HepG2 (cell line): ENCODE measurements around the gene SNX9. TPM values are rescaled to one million over a fixed set of nuclear protein-coding genes. Genes with fewer than 3 reads are reported as not detected.

ENCODE experiments used
- ATAC-seq: fragments of 200-7000 bp; cut with Tn5 transposase; 3 replicates; pipeline ENCODE4 v1.9.1; 2020; ENCODE audit warnings: mild to moderate bottlenecking, moderate library complexity
- BruUV-seq: library from RNA; stranded (reverse); fragments of 400-500 nt; replicated peaks from 2 replicates; lab custom pipeline; 2021; lab: Mats Ljungman, UMichigan
- CTCF ChIA-PET: fragments of 300-600 bp; formaldehyde crosslinking; extraction: SDS; loops from one replicate; lab custom pipeline; 2021; ENCODE audit warnings: low total read pairs, inconsistent platforms, low intra/inter-chr PET ratio; lab: Yijun Ruan, JAX
- POLR2A ChIA-PET: fragments of 350-600 bp; sonication (Branson Sonifier 250); formaldehyde crosslinking; loops from one replicate; lab custom pipeline; 2020; ENCODE audit warnings: antibody characterized with exemption, inconsistent platforms; lab: Yijun Ruan, JAX
- DNase-seq: peaks from one replicate; pipeline ENCODE4 v3.0.0-alpha.2; 2015; ENCODE audit warnings: low spot score
- FAIRE-seq: peaks from 3 replicates; lab custom pipeline; 2011; peaks lifted over from hg19 to GRCh38; lab: Jason Lieb, UNC
- H2AFZ ChIP-seq: one replicate; pipeline ENCODE4 v1.6.1; 2011; ENCODE audit warnings: low read length, inconsistent platforms
- H3K27ac ChIP-seq: fragments of 300-600 bp; 3 replicates; pipeline ENCODE4 v1.8.0; 2011; ENCODE audit warnings: mixed run types, mild to moderate bottlenecking, mixed read lengths, low read length, inconsistent platforms; ENCODE audit not compliant: insufficient read depth; ENCODE audit errors: extremely low read length
- H3K27me3 ChIP-seq, 2 experiments: fragments of 200-600 bp in 1 of 2; 2 replicates in 1 of 2; 3 replicates in 1 of 2; pipeline versions ENCODE4 v1.6.0 to v1.8.0; 2011; ENCODE audit warnings: low read length in 2 of 2, mild to moderate bottlenecking in 2 of 2, moderate library complexity in 2 of 2, inconsistent platforms in 1 of 2; ENCODE audit not compliant: insufficient read depth in 2 of 2, control insufficient read depth in 1 of 2
- H3K36me3 ChIP-seq, 2 experiments: fragments of 200-600 bp in 1 of 2; replicated peaks in 1 of 2; 2 replicates in 1 of 2; 3 replicates in 1 of 2; pipeline versions ENCODE4 v1.5.1 to v1.8.0; 2011; ENCODE audit warnings: low read length in 2 of 2, inconsistent platforms in 1 of 2; ENCODE audit not compliant: insufficient read depth in 2 of 2, control insufficient read depth in 1 of 2
- H3K4me1 ChIP-seq: 2 replicates; pipeline ENCODE4 v1.5.1; 2012; ENCODE audit warnings: low read length, inconsistent platforms; ENCODE audit not compliant: insufficient read depth
- H3K4me2 ChIP-seq: 2 replicates; pipeline ENCODE4 v1.6.0; 2011; ENCODE audit warnings: low read depth, low read length, inconsistent platforms
- H3K4me3 ChIP-seq, 3 experiments: fragments of 200-600 bp in 1 of 3; sonication (generic), shearing (Covaris generic) in 1 of 3; replicated peaks in 1 of 3; 2 replicates each; pipeline ENCODE4 v1.5.1; 2011 to 2016; ENCODE audit warnings: low read length in 3 of 3, inconsistent platforms in 2 of 3, low read depth in 2 of 3, mild to moderate bottlenecking in 2 of 3, control low read depth in 1 of 3, mixed read lengths in 1 of 3; ENCODE audit not compliant: insufficient read depth in 1 of 3
- H3K79me2 ChIP-seq: one replicate; pipeline ENCODE4 v1.6.1; 2011; ENCODE audit warnings: low read length, inconsistent platforms; ENCODE audit not compliant: insufficient read depth
- H3K9ac ChIP-seq: 2 replicates; pipeline ENCODE4 v1.6.0; 2011; ENCODE audit warnings: mild to moderate bottlenecking, low read depth, low read length, inconsistent platforms; ENCODE audit not compliant: insufficient read depth
- H3K9me3 ChIP-seq: 2 replicates; pipeline ENCODE4 v1.5.1; 2012; ENCODE audit warnings: mild to moderate bottlenecking, low read length
- H4K20me1 ChIP-seq: 2 replicates; pipeline ENCODE4 v1.6.0; 2011; ENCODE audit warnings: inconsistent platforms, mild to moderate bottlenecking, low read length, moderate library complexity; ENCODE audit not compliant: insufficient read depth
- CEBPB ChIP-seq: IDR thresholded peaks from 2 replicates; pipeline ENCODE4 v1.6.1; 2011; ENCODE audit warnings: low read depth, low read length, improper control_type of control experiment, borderline replicate concordance
- ZNF282 ChIP-seq: fragments of 450-650 bp; IDR thresholded peaks from 2 replicates; pipeline ENCODE4 v1.6.1; 2018; ENCODE audit not compliant: partially characterized antibody
- ZNF317 ChIP-seq: sonication (generic); formaldehyde crosslinking; IDR thresholded peaks from 2 replicates; pipeline ENCODE4 v1.5.0; 2020; ENCODE audit warnings: mild to moderate bottlenecking, missing genetic modification reagents
- ZNF564 ChIP-seq: sonication (generic); formaldehyde crosslinking; IDR thresholded peaks from 2 replicates; pipeline ENCODE4 v1.8.1; 2023; ENCODE audit warnings: mild to moderate bottlenecking, missing genetic modification reagents
- ZSCAN9 ChIP-seq: IDR thresholded peaks from 2 replicates; pipeline ENCODE4 v1.6.1; 2016; ENCODE audit warnings: borderline replicate concordance
- WGBS: methylation state at CpG from one replicate; pipeline ENCODE4 v1.1.6; 2017; ENCODE audit warnings: low lambda C conversion rate; 5-methylcytosine and 5-hydroxymethylcytosine counted together
- in situ Hi-C: cut with HindIII; loops from 2 replicates; pipeline ENCODE4 v1.10.0; 2017; ENCODE audit warnings: low pct_unique_long_range_greater_than_20kb; ENCODE audit not compliant: extremely low pct_ligation_motif_present
- intact Hi-C: fragments of 100-400 bp; cut with micrococcal nuclease; formaldehyde crosslinking; loops from one replicate; pipeline ENCODE4 v1.10.0; 2022; ENCODE audit not compliant: unreplicated experiment
- polyA plus RNA-seq, 8 experiments: library from polyadenylated mRNA; depleted of rRNA in 3 of 8; stranded (reverse) in 7 of 8; unstranded in 1 of 8; fragments of >200 nt; fragmentation: Illumina TruSeq in 4 of 8; extraction: Trizol in 4 of 8; gene quantifications; 2 replicates each; pipeline versions ENCODE4 v1.2.1 to v1.2.3, GENCODE V29; 2011 to 2016; ENCODE audit warnings: low read depth in 4 of 8, missing spikeins in 1 of 8, mixed read lengths in 1 of 8; ENCODE audit not compliant: insufficient read depth in 1 of 8
- total RNA-seq, 5 experiments: library from RNA; depleted of rRNA; stranded (reverse); fragments of >200 nt; fragmentation: Illumina TruSeq; extraction: Trizol; gene quantifications; 2 replicates each; pipeline ENCODE4 v1.2.3, GENCODE V29; 2016; ENCODE audit warnings: low read depth in 1 of 5
- TF ChIP-seq, protein P1 (sequence below): sonication (generic); formaldehyde crosslinking; IDR thresholded peaks from 2 replicates; pipeline ENCODE4 v1.4.0; 2020; ENCODE audit warnings: missing genetic modification reagents
- TF ChIP-seq, protein P2 (sequence below): sonication (generic); formaldehyde crosslinking; IDR thresholded peaks from 2 replicates; pipeline ENCODE4 v1.9.0; 2021; ENCODE audit warnings: missing genetic modification reagents, borderline replicate concordance

SNX9 gene
- total and polyA plus RNA-seq, 2 of the 13 experiments (the other 11 are each of a cell fraction or from before 2014, with no cell fraction given), result 21.9 to 36.0 TPM

DNA sequence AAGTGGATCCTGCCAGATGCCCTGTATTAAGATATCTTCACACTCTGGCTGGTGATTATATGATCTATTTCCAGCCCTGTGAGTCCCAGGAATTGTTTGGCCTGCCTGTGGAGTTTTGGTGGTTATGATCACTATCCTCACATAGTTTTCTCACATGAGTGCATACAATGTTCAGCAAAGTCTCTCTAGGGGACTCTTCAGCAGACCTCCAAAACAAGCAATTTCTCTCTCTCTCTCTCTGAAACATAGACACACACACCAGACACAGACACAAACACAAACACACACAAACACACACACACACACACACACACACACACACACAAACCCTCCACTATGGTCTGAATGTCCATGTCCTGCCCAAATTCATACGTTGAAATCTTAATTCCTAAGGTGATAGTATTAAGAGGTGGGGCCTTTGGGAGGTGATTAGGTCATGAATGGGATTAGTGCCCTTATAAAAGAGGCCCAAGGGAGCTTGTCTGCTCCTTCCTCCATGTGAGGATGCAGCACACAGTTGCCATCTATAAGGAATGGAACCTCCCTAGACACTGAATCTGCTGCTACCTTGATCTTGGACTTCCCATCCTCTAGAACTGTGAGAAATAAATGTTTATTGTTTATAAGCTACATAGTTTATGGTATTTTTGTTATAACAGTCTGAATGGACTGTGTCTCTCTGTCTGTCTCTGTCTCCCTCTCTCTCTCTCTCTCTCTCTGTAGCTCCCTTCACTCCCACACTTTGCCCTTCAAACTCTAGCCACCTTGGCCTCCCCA, 136.6 kb downstream of the SNX9 start:
- intact Hi-C loops (loop anchor here (10.0 kb wide), 1 partner anchor 115 kb away; no protein-coding TSS in a partner anchor), in situ Hi-C loops (no loop called here)
- BruUV-seq, result no TSS peak
- ChIA-PET POLR2A (no interaction called here), CTCF (no interaction called here)
- peaks cover 21% of the 10 kb centered on the region for H3K9me3 ChIP-seq
- H3K4me2 ChIP-seq, result peak overlapping the region; percentile 45
- DNase-seq (no peak), FAIRE-seq (peak; percentile 18), ATAC-seq (no peak)
- H3K4me3 ChIP-seq, result no peak overlapping the region
- no peak overlapping the region for H3K27ac ChIP-seq
- H3K9ac ChIP-seq, result no peak overlapping the region; the same call in 1 of the 2 replicates
- TF ChIP-seq, protein P1, sequence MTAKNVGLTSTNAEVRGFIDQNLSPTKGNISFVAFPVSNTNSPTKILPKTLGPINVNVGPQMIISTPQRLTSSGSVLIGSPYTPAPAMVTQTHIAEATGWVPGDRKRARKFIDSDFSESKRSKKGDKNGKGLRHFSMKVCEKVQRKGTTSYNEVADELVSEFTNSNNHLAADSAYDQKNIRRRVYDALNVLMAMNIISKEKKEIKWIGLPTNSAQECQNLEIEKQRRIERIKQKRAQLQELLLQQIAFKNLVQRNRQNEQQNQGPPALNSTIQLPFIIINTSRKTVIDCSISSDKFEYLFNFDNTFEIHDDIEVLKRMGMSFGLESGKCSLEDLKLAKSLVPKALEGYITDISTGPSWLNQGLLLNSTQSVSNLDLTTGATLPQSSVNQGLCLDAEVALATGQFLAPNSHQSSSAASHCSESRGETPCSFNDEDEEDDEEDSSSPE, result no peak
- no peak for TF ChIP-seq ZSCAN9
- no peak for TF ChIP-seq CEBPB
- TF ChIP-seq ZNF564 (CRISPR knock-in tag), result peak; percentile 84; the same call in 1 of the 2 replicates
- peak; percentile 53; the same call in 1 of the 2 replicates for TF ChIP-seq ZNF317
- TF ChIP-seq, protein P2, sequence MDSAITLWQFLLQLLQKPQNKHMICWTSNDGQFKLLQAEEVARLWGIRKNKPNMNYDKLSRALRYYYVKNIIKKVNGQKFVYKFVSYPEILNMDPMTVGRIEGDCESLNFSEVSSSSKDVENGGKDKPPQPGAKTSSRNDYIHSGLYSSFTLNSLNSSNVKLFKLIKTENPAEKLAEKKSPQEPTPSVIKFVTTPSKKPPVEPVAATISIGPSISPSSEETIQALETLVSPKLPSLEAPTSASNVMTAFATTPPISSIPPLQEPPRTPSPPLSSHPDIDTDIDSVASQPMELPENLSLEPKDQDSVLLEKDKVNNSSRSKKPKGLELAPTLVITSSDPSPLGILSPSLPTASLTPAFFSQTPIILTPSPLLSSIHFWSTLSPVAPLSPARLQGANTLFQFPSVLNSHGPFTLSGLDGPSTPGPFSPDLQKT (CRISPR knock-in tag), result no peak
- no peak for TF ChIP-seq ZNF282
- H4K20me1 ChIP-seq, result no peaks in the 10 kb centered on the region
- H2AFZ ChIP-seq, result no peak overlapping the region
- H3K36me3 ChIP-seq, result no peaks in the 10 kb centered on the region
- H3K4me1 ChIP-seq, result peaks cover 30% of the 10 kb centered on the region
- no peaks in the 10 kb centered on the region for H3K27me3 ChIP-seq
- 15% methylated on average over 1 of the region's 1 CpG for WGBS
- H3K79me2 ChIP-seq, result no peaks in the 10 kb centered on the region
